ENCODE measurements around the gene AP1G2. TPM values are rescaled to one million over a fixed set of nuclear protein-coding genes. Genes with fewer than 3 reads are reported as not detected.
"Not testable (repeated sequence)": the region's sequence is repeated elsewhere in the genome, so short reads cannot be mapped to it uniquely, and the experiment has no call there.

Gene AP1G2, protein sequence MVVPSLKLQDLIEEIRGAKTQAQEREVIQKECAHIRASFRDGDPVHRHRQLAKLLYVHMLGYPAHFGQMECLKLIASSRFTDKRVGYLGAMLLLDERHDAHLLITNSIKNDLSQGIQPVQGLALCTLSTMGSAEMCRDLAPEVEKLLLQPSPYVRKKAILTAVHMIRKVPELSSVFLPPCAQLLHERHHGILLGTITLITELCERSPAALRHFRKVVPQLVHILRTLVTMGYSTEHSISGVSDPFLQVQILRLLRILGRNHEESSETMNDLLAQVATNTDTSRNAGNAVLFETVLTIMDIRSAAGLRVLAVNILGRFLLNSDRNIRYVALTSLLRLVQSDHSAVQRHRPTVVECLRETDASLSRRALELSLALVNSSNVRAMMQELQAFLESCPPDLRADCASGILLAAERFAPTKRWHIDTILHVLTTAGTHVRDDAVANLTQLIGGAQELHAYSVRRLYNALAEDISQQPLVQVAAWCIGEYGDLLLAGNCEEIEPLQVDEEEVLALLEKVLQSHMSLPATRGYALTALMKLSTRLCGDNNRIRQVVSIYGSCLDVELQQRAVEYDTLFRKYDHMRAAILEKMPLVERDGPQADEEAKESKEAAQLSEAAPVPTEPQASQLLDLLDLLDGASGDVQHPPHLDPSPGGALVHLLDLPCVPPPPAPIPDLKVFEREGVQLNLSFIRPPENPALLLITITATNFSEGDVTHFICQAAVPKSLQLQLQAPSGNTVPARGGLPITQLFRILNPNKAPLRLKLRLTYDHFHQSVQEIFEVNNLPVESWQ
- total RNA-seq: 100 to 1,000 TPM; 205 to 216 TPM

DNA sequence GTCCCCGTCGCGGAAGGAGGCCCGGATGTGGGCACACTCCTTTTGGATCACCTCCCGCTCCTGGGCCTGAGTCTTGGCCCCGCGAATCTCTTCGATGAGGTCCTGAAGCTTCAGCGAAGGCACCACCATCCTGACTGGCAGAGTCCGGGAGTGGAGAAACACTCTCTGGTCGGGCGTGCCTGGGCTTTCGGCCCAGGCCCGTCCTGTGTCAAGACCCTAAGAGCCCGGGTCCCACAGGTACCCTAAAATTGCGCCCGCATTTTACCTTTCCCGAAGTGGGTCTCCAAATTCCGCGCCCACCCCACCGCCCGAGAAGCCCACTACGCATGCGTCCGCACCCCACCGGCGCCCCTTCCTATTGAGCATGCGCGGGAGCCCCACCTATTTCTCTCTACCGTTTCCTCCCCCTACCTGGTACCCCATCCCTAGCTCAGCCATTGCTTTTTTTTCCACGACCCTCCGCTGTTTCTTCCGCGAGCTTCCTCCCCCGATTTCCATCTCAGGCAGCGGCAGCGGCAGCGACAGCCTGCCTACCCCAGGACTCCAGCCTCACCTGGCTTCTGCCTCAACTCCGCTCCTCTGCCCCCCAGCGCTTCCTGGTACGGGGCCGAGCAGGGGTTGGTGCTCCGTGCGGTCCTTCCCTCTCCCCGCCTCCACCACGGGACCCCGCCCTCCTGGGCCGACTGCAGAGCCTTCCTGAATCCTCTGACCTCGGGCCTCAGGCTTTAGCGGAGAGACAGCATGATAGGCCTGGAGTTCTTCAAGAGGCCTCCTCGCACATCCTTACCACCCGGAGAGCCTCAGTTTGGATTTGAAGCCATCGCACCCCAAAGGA is at the start of gene AP1G2:
AP1G2 (minus strand) TSS at position 606 of the 835 bp plus-strand sequence; CDS start at position 129, 477 bp downstream.
- H3K27me3 Mint-ChIP-seq (ENCODE audit: low read depth): no peaks in the 10 kb centered on the region
- H3K4me3 Mint-ChIP-seq: peak within 1 kb of the TSS; percentile 100
- peak within 1 kb of the TSS; percentile 97 for H3K27ac Mint-ChIP-seq
- no peaks in the 10 kb centered on the region for H3K9me3 Mint-ChIP-seq
- peaks cover 26% of the 10 kb centered on the region for H3K4me1 Mint-ChIP-seq (ENCODE audit: low read depth)
- H3K36me3 Mint-ChIP-seq (ENCODE audit: low read depth): peaks cover 17% of the 10 kb centered on the region
- intact Hi-C loops (cut with micrococcal nuclease): loop anchor here (1.0 to 2.0 kb wide), 6 partner anchors 11 to 573 kb away; partner anchors contain the start of genes EMC9, NGDN, PABPN1 and THTPA
- CTCF ChIA-PET: interaction anchor here (0.7 to 3.0 kb wide), 5 partner anchors 9 to 90 kb away, joined by 3 to 22 read pairs (median 4); no protein-coding TSS in a partner anchor
- peak; percentile 96 for DNase-seq

- H3K27ac Mint-ChIP-seq: no peak overlapping the region
- CTCF ChIA-PET: interaction anchor here (0.6 to 7.1 kb wide), 4 partner anchors 16 to 48 kb away, joined by 3 to 69 read pairs (median 3); no protein-coding TSS in a partner anchor
- peaks cover 7% of the 10 kb centered on the region for H3K4me1 Mint-ChIP-seq (ENCODE audit: low read depth)
- intact Hi-C loops (cut with micrococcal nuclease): no loop called here
- H3K27me3 Mint-ChIP-seq (ENCODE audit: low read depth): peaks cover 3% of the 10 kb centered on the region
- no peaks in the 10 kb centered on the region for H3K9me3 Mint-ChIP-seq
- DNase-seq: no peak
- no peaks in the 10 kb centered on the region for H3K36me3 Mint-ChIP-seq (ENCODE audit: low read depth)
- H3K4me3 Mint-ChIP-seq: no peak overlapping the region
Observed at GRCh38 chr14:23615856-23616255, 48.3 kb upstream of the AP1G2 start.

DNA sequence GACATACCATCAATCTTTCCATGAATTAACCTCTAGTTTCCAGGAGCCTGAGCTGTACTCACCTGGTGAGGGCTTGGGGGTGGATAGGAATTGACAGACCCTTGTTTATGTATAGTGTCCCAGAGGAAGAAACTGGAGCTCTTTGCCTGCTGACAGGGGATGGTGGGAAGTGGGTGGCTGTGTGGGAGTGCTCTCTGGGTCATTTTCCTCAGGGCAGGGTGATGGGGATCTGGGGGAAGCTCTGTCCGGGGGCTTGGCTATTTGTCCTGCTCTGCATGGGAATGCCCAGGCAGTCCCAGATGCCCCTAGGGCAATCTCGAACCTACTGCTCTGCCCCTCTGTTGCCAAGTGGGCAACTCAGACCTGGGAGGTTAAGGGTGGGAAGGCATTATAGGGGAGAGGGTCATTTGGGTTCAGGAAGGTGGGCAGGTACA is 46.8 kb upstream of the AP1G2 start:
- no peak overlapping the region for H3K4me3 Mint-ChIP-seq
- peaks cover 3% of the 10 kb centered on the region for H3K27me3 Mint-ChIP-seq (ENCODE audit: low read depth)
- no peak for DNase-seq
- no peak overlapping the region for H3K27ac Mint-ChIP-seq
- intact Hi-C loops (cut with micrococcal nuclease): no loop called here
- CTCF ChIA-PET: interaction anchor here (1.5 to 7.1 kb wide), 2 partner anchors 17 to 25 kb away, joined by 3 to 69 read pairs; no protein-coding TSS in a partner anchor
- H3K9me3 Mint-ChIP-seq: no peaks in the 10 kb centered on the region
- peaks cover 2% of the 10 kb centered on the region for H3K36me3 Mint-ChIP-seq (ENCODE audit: low read depth)
- H3K4me1 Mint-ChIP-seq (ENCODE audit: low read depth): peaks cover 21% of the 10 kb centered on the region

GRCh38 chr14:23613242-23614070 is 45.9 kb upstream of the AP1G2 start:
- no peak for DNase-seq
- CTCF ChIA-PET: interaction anchor here (0.5 to 7.1 kb wide), 6 partner anchors 10 to 520 kb away, joined by 3 to 69 read pairs (median 3); no protein-coding TSS in a partner anchor
- Mint-ChIP-seq H3K36me3 (ENCODE audit: low read depth) (peaks cover 2% of the 10 kb centered on the region), H3K27ac (no peak overlapping the region), H3K9me3 (peaks cover 5% of the 10 kb centered on the region), H3K4me3 (no peak overlapping the region), H3K4me1 (ENCODE audit: low read depth) (peaks cover 30% of the 10 kb centered on the region), H3K27me3 (ENCODE audit: low read depth) (no peaks in the 10 kb centered on the region)
- intact Hi-C loops (cut with micrococcal nuclease): no loop called here

GRCh38 chr14:23612802-23613201 is 45.2 kb upstream of the AP1G2 start:
- Mint-ChIP-seq H3K27ac (no peak overlapping the region), H3K4me1 (ENCODE audit: low read depth) (peaks cover 30% of the 10 kb centered on the region), H3K36me3 (ENCODE audit: low read depth) (peaks cover 2% of the 10 kb centered on the region), H3K9me3 (peaks cover 5% of the 10 kb centered on the region), H3K27me3 (ENCODE audit: low read depth) (no peaks in the 10 kb centered on the region), H3K4me3 (no peak overlapping the region)
- intact Hi-C loops (cut with micrococcal nuclease): no loop called here
- CTCF ChIA-PET: interaction anchor here (0.9 to 7.1 kb wide), 3 partner anchors 11 to 297 kb away, joined by 3 to 69 read pairs (median 3); no protein-coding TSS in a partner anchor
- no peak for DNase-seq

DNA sequence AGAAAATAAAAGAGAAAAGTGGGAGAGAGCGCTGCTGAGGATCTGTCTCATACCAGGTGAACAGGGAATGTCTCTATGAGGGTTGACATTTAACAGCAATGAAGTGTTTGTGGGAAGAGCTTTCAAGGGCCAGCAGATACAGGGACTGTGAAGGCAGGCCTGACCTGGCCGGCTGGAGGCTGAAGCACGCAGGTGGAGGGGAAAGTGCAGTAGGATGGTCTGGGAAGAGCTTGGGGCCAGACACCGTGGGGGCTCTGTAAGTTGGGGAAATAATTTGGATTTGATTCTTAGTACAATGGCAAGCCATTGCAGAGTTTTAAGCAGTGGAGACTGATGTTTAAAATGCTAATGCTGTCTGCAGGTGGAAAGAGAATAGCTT is 44.8 kb upstream of the AP1G2 start:
- CTCF ChIA-PET: interaction anchor here (0.9 to 7.1 kb wide), 4 partner anchors 11 to 298 kb away, joined by 3 to 69 read pairs (median 10); no protein-coding TSS in a partner anchor
- no peak overlapping the region for H3K4me3 Mint-ChIP-seq
- peaks cover 5% of the 10 kb centered on the region for H3K9me3 Mint-ChIP-seq
- no peak overlapping the region for H3K27ac Mint-ChIP-seq
- peaks cover 30% of the 10 kb centered on the region for H3K4me1 Mint-ChIP-seq (ENCODE audit: low read depth)
- no peak for DNase-seq
- intact Hi-C loops (cut with micrococcal nuclease): no loop called here
- H3K27me3 Mint-ChIP-seq (ENCODE audit: low read depth): no peaks in the 10 kb centered on the region
- H3K36me3 Mint-ChIP-seq (ENCODE audit: low read depth): peaks cover 2% of the 10 kb centered on the region

- peaks cover 5% of the 10 kb centered on the region for H3K9me3 Mint-ChIP-seq
- no peak for DNase-seq
- peak overlapping the region; percentile 82 for H3K27ac Mint-ChIP-seq
- H3K4me1 Mint-ChIP-seq (ENCODE audit: low read depth): peaks cover 37% of the 10 kb centered on the region
- peaks cover 2% of the 10 kb centered on the region for H3K36me3 Mint-ChIP-seq (ENCODE audit: low read depth)
- CTCF ChIA-PET: interaction anchor here (0.8 to 7.1 kb wide), 3 partner anchors 21 to 25 kb away, joined by 4 to 69 read pairs (median 17); partner anchors contain the start of gene DHRS2
- H3K27me3 Mint-ChIP-seq (ENCODE audit: low read depth): no peaks in the 10 kb centered on the region
- intact Hi-C loops (cut with micrococcal nuclease): no loop called here
- H3K4me3 Mint-ChIP-seq: no peak overlapping the region
Observed at GRCh38 chr14:23610815-23611289, 43.3 kb upstream of the AP1G2 start.

- Mint-ChIP-seq H3K27me3 (ENCODE audit: low read depth) (no peaks in the 10 kb centered on the region), H3K4me1 (ENCODE audit: low read depth) (peaks cover 40% of the 10 kb centered on the region), H3K9me3 (peaks cover 5% of the 10 kb centered on the region), H3K36me3 (ENCODE audit: low read depth) (peaks cover 2% of the 10 kb centered on the region), H3K4me3 (no peak overlapping the region), H3K27ac (peak overlapping the region; percentile 82)
- CTCF ChIA-PET: interaction anchor here (0.7 to 7.1 kb wide), 4 partner anchors 11 to 25 kb away, joined by 3 to 69 read pairs (median 10); partner anchors contain the start of gene DHRS2
- intact Hi-C loops (cut with micrococcal nuclease): no loop called here
- DNase-seq: peak; percentile 19
Observed at GRCh38 chr14:23610090-23610814, 42.7 kb upstream of the AP1G2 start.

DNA sequence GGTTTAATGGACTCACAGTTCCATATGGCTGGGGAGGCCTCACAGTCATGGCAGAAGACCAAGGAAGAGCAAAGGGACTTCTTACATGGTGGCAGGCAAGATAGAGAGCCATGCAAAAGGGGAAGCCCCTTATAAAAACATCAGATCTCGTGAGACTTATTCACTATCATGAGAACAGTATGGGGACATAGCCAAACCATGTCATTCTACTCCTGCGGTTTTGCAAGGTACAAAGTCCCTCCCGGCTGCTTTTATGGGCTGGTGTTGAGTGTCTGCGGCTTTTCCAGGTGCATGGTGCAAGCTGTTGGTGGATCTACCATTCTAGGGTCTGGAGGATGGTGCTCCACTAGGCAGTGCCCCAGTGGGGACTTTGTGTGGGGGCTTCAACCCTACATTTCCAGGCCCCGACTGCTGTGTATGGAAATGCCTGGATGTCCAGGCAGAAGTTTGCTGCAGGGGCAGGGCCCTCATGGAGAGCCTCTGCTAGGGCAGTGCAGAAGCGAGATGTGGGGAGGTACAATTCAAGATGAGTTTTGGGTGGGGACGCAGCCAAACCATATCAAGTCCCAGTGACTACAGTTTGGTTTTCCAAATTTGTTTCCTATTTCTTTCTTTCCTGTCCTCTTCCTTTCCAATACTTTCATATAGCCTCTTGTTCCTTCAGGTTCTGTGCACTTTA is 42.0 kb upstream of the AP1G2 start:
- Mint-ChIP-seq H3K27ac (peak overlapping the region; percentile 50), H3K4me1 (ENCODE audit: low read depth) (peaks cover 40% of the 10 kb centered on the region)
- H3K9me3 Mint-ChIP-seq; H3K27me3 Mint-ChIP-seq (ENCODE audit: low read depth); DNase-seq; H3K36me3 Mint-ChIP-seq (ENCODE audit: low read depth); H3K4me3 Mint-ChIP-seq; intact Hi-C loops (cut with micrococcal nuclease): not testable (repeated sequence)
- CTCF ChIA-PET: interaction anchor here (0.5 to 7.1 kb wide), 5 partner anchors 12 to 57 kb away, joined by 3 to 69 read pairs (median 7); no protein-coding TSS in a partner anchor

- Mint-ChIP-seq H3K36me3 (ENCODE audit: low read depth) (peaks cover 2% of the 10 kb centered on the region), H3K4me3 (no peak overlapping the region), H3K27me3 (ENCODE audit: low read depth) (no peaks in the 10 kb centered on the region), H3K4me1 (ENCODE audit: low read depth) (peaks cover 40% of the 10 kb centered on the region), H3K9me3 (peaks cover 5% of the 10 kb centered on the region), H3K27ac (peak overlapping the region; percentile 31)
- no peak for DNase-seq
- intact Hi-C loops (cut with micrococcal nuclease): no loop called here
- CTCF ChIA-PET: interaction anchor here (0.5 to 1.4 kb wide), 2 partner anchors 23 to 57 kb away, joined by 3 to 7 read pairs; no protein-coding TSS in a partner anchor
Observed at GRCh38 chr14:23609001-23609400, 41.4 kb upstream of the AP1G2 start.

Measured in activated naive CD4-positive, alpha-beta T cell treated with anti-CD3 and anti-CD28 coated beads for 36 hours (primary cell).